HG02571 (cell line): ENCODE data around the gene FAM167B.

Source experiments
- ATAC-seq: cut with Tn5 transposase; IDR thresholded peaks from one replicate; pipeline ENCODE4 v1.9.1; 2021; ENCODE audit warnings: mild to moderate bottlenecking, moderate library complexity; ENCODE audit not compliant: unreplicated experiment

The FAM167B gene

DNA sequence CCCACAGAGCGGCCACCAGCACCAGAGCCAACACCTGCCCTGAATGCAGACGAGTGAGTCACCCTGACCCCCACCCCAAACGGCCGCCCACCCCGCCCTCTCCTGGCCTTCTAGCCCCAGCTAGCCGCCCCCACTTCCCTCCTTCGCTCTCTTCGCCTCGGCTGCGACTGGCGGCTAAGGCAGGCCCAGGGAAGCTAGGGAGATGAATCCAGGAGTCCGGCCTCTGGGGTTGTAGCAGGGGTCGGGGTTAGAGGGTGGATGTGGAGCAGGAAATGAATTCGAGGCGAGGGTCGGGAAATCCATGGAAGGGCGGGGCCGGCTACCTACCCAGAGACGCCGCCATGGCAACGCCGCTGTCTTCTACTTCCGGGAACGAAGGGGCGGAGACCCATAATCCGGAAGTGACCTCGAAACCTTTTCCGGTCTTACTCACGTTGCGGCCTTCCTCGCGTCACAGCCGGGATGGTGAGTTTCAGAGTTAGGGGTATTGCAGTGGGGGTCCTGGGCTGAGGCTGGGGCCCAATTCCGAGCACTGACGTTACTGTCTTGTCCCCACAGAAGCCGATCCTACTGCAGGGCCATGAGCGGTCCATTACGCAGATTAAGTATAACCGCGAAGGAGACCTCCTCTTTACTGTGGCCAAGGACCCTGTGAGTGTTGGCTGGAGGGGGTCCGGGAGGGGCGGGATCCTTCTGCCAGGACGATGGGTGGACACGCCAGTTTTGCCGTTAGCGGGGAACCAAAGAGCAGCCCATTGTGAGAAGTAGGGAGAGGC is 24.9 kb upstream of the FAM167B start, which contains the start of the genes EIF3I and TMEM234:
Gene EIF3I, plus strand, starts transcription at position 428 of the 776 bp plus-strand sequence. Its CDS starts 35 bp downstream, at position 463.
Gene TMEM234, minus strand, starts transcription at position 374 of the 776 bp plus-strand sequence. Its CDS starts 31 bp downstream, at position 343.
- peak; percentile 86 for ATAC-seq

DNA sequence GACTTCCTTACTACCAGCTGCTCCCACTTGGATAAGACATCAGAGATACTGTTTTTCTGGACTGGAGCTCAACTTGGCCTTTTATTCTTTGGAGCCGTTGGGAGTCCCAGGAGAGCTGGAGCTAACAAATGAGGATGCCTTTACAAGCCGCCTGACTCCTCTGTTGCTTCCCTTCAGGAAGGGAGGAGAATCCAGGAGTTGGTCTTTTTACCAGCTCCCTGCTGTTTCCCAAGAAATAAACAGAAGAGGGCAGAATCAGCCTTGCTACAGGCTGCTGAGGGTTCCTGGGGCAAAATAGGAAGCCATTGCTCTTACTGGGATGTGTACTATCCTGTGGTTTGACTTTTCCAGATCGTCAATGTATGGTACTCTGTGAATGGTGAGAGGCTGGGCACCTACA is 23.3 kb upstream of the FAM167B start:
- ATAC-seq, result no peak

DNA sequence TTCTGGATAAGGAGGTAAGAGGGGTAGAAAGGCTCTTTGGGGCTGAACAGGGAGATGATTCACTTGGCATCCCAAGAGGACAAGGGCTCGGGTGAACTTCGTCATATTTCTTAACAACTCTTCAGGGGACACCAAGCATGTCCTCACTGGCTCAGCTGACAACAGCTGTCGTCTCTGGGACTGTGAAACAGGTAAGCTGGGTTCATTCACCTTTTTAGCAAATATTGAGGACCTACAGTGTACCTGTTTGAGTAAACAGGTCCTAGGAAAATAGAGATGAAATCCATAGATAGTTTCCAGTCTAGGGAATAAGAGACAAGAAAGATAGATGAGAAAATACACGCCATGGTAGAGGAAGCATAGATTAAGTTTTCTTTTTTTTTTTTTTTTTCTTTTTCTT is 22.7 kb upstream of the FAM167B start:
- no peak for ATAC-seq

DNA sequence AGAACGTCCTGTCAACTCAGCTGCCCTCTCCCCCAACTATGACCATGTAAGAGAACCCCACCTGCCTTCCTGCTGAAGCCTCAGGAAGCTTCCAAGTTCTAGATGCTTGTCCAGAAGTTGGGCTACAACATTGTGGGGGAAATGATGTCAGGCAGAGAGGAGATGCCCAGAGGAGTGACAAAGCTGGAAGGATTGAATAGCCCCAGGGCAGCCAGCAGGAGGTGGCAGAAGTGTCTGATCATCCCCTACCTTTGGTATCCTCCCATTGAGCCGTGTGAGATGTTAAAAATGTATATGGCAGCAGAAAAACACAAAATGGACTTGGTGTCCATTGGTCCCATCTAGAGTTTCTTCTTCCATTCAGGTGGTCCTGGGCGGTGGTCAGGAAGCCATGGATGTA is 18.3 kb upstream of the FAM167B start:
- no peak for ATAC-seq

DNA sequence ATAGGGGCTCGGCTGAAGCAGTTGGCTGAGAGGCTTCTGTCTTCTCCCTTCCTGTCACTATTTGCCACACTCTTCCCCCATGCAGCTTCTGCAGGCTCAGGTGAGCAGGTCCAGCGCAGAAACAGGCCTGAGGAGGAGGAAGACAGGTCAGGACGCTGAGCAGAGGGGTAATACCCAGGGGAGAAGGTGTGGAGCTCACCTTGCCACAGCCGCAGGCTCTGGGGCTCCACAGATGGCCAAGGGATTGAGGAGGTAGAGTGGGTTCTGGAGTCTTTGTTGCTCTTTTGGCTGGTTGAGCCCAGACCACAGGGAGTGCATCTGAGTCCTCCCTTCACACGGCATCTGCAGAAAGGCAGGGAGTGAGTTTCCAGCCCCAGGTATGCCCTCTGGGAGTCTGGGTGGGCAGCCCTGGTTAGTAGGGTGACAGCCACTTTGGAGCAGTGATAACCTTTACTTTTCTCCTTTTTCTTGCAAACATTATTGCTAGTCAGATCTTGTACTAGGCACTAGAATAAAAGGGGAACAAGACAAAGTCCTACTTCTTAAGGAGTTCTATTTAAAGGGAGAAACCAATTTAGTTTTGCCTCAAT is 15.1 kb upstream of the FAM167B start:
- no peak for ATAC-seq

DNA sequence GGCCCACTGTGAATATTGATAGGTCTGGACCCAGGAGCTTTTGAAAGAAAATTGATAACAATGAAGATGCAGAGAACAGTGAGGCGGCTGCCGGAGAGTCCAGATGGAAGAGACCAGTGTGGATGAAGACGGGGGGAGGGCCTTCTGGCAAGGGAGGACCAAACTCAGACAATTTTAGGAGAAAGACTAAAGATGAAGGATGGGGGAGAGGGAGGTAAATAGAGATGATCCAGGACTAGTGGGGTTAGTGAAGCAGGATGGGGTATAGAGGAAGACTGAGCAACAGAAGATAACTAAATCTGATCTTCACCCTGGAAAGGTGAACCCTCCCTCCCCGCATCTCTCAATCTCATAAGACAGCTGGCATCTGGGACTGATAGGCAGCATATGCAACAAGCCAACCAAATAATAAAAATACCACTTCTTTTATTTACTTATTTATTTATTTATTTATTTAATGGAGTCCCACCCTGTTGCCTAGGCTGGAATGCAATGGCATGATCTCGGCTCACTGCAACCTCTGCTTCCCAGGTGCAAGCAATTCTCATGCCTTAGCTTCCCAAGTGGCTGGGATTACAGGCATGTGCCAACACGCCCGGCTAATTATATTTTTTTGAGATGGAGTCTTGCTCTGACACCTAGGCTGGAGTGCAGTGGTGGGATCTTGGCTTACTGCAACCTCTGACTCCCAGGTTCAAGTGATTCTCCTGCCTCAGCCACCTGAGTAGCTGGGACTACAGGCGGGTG is 14.3 kb upstream of the FAM167B start:
- ATAC-seq, result no peak

DNA sequence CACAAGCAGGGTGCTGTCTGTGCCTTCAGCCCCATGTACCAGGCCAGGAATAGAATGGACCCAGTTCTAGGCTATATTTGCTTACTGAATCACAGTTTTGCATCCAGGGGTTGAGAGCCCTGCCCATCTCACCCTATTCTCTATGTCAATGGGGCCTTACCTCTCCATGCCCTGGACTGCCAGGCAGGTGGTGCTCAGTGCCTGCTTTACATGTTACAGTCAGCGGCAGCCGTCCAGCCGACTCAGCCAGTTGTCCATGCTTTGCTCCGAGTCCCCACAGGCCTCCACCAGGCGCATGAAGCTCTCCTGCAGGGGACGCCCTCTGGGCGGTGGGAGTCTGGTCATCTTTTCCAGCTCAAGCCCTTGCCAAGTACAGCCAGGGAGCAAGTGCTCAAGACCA is 12.2 kb upstream of the FAM167B start:
- no peak for ATAC-seq

DNA sequence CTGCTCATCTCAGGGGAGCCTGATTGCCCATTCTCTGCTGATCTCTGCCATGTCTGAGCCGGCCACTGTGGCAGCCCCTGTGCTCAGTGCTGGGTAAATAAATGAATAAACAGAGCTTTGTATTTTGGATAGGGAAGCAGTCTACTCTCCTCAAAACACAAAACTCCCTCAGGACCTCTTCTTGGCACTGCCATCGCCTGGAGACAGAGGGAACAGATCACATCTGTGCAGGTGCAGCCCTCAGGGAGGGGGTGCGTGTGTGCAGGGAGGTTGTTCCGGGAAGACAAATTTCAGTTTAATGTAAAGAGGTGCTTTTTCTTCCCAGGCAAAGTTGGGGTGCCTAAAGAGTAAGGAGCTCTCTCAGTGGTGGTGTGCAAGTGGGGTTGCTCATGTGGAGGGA is 7.7 kb upstream of the FAM167B start:
- ATAC-seq, result no peak

DNA sequence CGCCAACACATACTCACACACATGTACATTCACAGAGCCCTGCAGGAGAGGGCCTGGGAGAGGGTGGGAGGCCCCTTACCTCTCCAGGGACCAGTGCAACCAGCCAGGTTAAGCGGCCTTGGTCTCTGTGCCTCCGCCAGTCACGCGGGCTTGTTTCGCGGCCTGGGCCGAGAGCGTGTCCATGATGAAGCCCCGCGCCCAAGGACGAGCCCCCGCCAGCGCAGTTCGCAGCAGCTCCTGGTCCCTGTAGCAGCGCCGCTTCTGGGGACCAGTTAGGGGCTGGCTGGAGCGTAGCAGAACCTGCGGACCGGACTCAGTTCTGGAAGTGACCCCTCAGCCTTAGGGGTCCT is 7.3 kb upstream of the FAM167B start:
- ATAC-seq, result no peak

DNA sequence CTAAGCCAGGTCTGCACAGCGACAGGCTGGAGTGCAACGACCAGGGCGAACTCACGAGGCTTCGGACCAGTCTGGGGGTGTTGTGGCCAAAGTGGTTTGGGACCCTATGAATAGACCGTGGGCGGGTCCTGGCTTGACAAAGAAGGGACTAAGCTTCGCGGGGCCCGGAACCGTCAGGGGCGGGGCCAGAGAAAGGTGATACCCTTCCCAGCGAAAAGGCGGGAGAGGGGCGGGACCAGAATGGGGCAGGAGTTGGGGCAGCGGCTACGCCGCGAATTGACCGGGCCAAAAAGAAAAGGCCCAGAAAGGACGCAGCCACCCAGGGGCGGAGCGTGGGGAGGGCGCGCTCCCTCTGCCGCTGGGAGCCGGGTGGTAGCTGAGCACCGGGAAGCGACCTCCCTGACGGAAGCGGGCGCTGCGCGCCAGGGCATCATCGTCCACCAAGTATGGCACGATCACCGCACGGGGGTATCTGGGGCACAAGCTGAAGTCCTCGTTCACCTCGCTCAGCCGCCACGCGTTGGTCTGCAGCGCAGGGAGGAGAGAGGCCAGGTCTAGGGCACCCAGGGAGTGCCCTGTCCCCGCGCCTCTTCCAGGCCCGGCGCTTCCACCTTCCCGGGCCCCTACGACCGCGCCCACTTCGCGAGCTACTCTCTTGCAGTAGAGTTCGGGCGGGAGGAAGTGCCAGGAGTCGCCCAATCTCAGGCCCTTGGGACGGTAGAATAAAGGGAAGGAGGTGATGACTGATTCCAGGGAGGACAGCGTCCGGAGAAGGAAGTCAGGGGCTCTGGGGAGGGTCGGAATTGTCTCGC is 6.7 kb upstream of the FAM167B start:
- ATAC-seq, result no peak

DNA sequence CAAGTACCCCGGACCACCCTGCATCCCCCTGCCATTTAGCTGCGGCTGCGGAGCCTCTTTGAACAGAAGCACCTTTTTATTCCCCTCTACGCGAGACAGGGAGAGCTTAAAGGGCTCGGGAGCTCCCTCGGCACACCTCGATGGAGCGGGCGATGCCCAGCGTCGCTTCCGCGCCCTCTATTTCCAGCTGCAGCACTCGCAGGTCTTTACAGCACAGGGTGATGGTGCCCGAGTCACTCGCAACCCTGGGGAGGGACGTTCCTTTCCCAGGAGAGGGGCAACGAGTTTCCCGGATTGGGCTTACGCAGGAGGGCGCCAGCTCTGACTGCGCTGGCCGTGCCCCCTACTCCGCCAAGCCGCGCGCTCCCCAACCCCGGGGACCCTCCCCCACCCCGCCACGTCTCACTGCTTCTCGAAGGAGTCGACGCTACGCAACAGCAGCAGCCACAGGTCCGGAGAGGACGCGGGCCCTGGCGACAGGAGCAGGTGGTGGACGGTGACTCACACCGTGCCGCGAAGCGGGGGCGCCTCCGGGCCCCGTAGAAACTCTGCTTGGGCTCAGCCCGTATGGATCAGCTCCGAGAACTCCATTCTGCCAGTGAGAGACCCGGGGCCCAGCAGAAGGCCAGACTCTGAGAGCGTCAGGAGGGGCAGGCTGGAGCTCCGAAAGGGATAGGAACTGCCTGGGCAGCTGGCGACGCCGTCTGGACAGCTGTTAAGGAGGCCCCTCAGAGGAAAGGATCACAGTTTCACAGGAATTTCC is 5.8 kb upstream of the FAM167B start:
- ATAC-seq, result no peak

DNA sequence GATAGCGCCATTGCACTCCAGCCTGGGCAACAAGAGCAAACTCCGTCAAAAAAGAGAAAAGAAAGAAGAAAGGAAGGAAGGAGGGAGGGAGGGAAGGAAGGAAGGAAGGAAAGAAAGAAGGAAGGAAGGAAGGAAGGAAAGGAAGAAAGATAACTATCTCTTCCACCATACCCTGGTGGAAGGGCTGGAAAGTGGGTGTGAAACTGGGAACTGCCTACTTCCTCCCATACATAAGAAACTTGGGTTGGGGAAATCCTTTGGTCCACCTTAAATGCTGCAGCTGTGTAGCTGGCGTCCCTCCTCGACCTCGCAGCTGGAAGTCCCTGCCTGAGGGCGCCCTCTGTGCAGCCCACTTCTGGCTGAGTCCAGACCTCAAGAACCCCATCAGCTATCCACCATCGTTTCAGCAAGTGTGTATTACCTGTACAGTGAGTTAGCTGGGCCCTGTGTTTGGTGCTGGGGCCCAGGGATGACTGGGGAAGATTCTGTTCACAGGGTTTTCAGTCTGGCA is 4.6 kb upstream of the FAM167B start:
- ATAC-seq, result no peak

DNA sequence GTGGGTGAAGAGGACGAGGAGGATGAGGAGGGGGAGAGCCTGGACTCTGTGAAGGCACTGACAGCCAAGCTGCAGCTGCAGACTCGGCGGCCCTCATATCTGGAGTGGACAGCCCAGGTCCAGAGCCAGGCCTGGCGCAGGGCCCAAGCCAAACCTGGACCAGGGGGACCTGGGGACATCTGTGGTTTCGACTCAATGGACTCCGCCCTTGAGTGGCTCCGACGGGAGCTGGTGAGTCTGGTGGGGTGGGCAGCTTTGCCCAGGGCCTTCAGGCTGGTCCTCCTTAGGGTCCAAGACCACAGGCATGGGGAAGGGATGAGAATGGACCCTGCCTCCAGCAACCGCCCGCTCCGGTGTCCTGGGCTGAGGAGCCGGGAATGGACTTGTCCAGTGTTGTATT is 430 bp downstream of the FAM167B start:
- no peak for ATAC-seq

DNA sequence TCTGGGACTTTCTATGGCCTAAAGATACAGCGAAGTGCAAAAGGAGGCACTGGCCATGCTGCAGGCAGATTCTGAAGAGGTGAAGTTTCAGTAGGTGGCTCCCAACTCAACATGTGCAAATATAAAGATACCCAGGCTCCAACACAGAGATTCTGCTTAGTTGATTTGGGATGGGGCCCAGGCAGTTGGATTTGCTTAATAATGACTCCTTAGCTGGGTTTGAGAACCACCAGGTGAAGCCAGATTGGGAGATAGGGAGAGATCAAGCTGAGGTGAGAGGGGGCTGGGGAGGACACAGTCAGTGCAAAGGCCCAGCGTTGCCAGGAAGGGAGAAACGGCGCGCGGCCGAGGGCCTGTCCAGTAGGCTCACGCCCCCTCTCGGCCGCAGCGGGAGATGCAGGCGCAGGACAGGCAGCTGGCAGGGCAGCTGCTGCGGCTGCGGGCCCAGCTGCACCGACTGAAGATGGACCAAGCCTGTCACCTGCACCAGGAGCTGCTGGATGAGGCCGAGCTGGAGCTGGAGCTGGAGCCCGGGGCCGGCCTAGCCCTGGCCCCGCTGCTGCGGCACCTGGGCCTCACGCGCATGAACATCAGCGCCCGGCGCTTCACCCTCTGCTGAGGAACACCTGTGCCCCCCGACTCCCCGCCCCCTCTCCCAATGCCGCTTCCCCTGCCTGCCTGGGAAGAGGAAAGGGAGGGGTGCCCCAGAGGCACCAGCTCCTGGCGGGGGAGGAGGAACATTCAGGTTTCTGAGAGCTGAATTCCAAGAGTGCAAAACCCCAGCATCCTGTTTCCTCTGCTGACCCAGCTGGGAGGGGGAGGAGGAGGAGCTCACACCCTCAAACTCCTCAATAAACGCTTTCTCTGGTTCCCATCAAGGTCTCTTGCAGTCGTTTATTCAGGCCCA is 1.2 kb downstream of the FAM167B start:
- peak; percentile 38 for ATAC-seq

DNA sequence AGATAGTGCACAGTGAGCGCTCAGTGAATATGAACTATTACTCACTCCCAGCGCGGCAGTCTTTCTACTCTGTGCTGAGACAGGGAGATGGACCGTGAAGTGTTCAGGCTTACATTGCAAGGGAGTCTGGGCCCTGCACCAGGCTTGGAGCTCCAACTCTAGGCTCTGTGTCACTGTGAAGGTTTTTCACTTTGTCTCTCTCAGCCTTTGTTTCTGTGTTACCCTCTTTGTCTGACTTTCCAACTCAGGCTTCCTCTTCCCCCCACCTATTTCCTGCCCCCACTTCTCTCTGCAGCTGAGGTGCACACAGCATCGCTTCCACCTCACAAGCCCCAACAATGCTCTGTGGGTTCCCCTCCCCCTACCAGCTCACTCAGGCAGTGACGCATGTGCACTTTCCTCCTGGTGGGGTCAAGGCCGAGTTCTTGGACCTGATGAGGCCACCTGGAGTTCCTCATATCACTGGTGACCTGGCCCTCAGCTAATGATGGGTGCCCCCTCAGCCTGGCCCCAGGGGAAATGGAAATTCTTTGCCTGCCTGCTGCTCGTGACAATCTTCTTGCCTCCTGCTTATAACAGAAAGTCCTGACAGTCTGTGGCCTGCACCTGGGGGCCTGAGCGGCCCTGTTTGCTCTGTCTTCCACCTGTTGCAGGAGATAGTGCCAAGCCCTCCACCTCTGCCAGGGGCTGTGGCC is 3.0 kb downstream of the FAM167B start:
- peak; percentile 49 for ATAC-seq

DNA sequence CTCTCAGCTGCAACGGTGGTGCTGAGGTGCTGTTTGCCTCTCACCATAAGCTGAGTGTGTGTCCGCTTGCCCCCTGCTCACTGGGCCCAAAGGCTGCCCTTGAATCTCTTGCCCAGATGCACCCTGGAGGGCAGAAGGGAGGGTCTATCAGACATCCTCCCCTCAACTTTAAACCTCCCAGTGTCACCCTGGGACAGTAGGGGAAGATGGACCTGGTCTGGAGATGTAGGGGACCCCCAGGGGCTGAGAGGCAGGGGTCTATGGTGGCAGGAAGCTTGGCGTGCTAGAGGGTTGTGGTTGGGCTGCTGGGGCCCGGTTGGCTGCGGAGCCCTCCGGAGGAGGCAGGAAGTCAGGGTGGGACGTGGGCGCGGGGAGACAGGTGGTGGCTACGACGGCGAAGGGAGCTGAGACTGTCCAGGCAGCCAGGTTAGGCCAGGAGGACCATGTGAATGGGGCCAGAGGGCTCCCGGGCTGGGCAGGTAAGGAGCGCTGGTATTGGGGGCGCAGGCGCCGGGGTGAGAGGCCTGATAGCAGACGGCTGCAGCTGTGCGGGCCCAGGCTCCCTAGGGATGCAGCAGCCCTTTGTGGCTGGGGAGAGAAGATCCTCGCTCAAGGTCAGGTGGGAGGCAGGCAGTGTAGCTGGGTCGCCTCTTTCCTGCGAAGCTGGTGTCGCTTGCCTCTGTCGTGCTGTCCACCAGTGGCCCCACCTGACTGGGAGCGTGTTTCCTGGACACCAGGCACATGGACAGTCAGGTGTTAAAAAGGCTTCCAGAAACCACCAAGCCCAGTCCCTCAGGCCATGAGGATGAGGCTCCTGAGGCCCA is 4.1 kb downstream of the FAM167B start, which contains the start of gene LCK:
Gene LCK, plus strand, starts transcription at position 373 of the 824 bp plus-strand sequence. CDS start 23,065 bp downstream, outside the sequence.
- no peak for ATAC-seq
